ENCODE data around the gene MYL12A. TPM values are rescaled to one million over a fixed set of nuclear protein-coding genes. Genes with fewer than 3 reads are reported as not detected.

Gene MYL12A
- total and polyA plus RNA-seq, 2 of the 13 experiments (the other 11 are each of a cell fraction or from before 2014, with no cell fraction given), result 261 to 277 TPM

GRCh38 chr18:3261373-3262233, 14.0 kb downstream of the MYL12A start, which contains the start of gene MYL12B (continued):
- no peak for TF ChIP-seq ZNF136 (CRISPR knock-in tag; IDR thresholded peaks at IDR 0.05; ENCODE audit: low read depth)
- TF ChIP-seq, protein P1, sequence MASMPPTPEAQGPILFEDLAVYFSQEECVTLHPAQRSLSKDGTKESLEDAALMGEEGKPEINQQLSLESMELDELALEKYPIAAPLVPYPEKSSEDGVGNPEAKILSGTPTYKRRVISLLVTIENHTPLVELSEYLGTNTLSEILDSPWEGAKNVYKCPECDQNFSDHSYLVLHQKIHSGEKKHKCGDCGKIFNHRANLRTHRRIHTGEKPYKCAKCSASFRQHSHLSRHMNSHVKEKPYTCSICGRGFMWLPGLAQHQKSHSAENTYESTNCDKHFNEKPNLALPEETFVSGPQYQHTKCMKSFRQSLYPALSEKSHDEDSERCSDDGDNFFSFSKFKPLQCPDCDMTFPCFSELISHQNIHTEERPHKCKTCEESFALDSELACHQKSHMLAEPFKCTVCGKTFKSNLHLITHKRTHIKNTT (CRISPR knock-in tag; IDR thresholded peaks at IDR 0.05), result no peak
- no peak; the same call in 1 of the 2 replicates for TF ChIP-seq FOSL2 (CRISPR knock-in tag; IDR thresholded peaks at IDR 0.05)
- TF ChIP-seq BHLHE40 (IDR thresholded peaks at IDR 0.05; ENCODE audit: low read length), result peak; percentile 95
- no peak for TF ChIP-seq SATB2 (CRISPR knock-in tag; IDR thresholded peaks at IDR 0.05)
- TF ChIP-seq TOPORS (CRISPR knock-in tag; IDR thresholded peaks at IDR 0.05), result no peak; the same call in 1 of the 2 replicates
- TF ChIP-seq SOX6 (IDR thresholded peaks at IDR 0.05), result no peak
- peak; percentile 54; the same call in 1 of the 2 replicates for TF ChIP-seq SOX6 (CRISPR knock-in tag; IDR thresholded peaks at IDR 0.05)
- no peak for TF ChIP-seq PRPF4 (IDR thresholded peaks at IDR 0.05; ENCODE audit: low read depth, low read length, poor library complexity, severe bottlenecking)
- no peak for TF ChIP-seq FOXM1 (CRISPR knock-in tag; IDR thresholded peaks at IDR 0.05)
- TF ChIP-seq ZNF737 (CRISPR knock-in tag; IDR thresholded peaks at IDR 0.05; ENCODE audit: borderline replicate concordance), result no peak
- TF ChIP-seq ARID5B (CRISPR knock-in tag; IDR thresholded peaks at IDR 0.05), result peak; percentile 64
- TF ChIP-seq ZNF121 (CRISPR knock-in tag; IDR thresholded peaks at IDR 0.05), result no peak
- TF ChIP-seq HNF4G (IDR thresholded peaks at IDR 0.05; ENCODE audit: borderline replicate concordance, low read depth, low read length), result peak; percentile 90
- TF ChIP-seq HNF4G (CRISPR knock-in tag; IDR thresholded peaks at IDR 0.05; ENCODE audit: borderline replicate concordance, low read depth), result peak; percentile 67; the same call in 1 of the 2 replicates
- TF ChIP-seq EEA1 (CRISPR knock-in tag; IDR thresholded peaks at IDR 0.05; ENCODE audit: borderline replicate concordance), result peak; percentile 35; the same call in 1 of the 2 replicates
- TF ChIP-seq, protein P2, sequence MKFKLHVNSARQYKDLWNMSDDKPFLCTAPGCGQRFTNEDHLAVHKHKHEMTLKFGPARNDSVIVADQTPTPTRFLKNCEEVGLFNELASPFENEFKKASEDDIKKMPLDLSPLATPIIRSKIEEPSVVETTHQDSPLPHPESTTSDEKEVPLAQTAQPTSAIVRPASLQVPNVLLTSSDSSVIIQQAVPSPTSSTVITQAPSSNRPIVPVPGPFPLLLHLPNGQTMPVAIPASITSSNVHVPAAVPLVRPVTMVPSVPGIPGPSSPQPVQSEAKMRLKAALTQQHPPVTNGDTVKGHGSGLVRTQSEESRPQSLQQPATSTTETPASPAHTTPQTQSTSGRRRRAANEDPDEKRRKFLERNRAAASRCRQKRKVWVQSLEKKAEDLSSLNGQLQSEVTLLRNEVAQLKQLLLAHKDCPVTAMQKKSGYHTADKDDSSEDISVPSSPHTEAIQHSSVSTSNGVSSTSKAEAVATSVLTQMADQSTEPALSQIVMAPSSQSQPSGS (CRISPR knock-in tag; IDR thresholded peaks at IDR 0.05), result peak; percentile 82
- TF ChIP-seq POLR2G (IDR thresholded peaks at IDR 0.05; ENCODE audit: low read depth, low read length), result peak; percentile 88
- no peak; the same call in 1 of the 2 replicates for TF ChIP-seq MTA1 (CRISPR knock-in tag; IDR thresholded peaks at IDR 0.05; ENCODE audit: borderline replicate concordance)
- no peak for TF ChIP-seq ZC3H13 (CRISPR knock-in tag; IDR thresholded peaks at IDR 0.05)
- peak; percentile 81 for TF ChIP-seq ASH2L (IDR thresholded peaks at IDR 0.05; ENCODE audit: insufficient read length, low read depth, low read length)
- no peak for TF ChIP-seq FLYWCH1 (CRISPR knock-in tag; IDR thresholded peaks at IDR 0.05)
- TF ChIP-seq ATF4 (CRISPR knock-in tag; IDR thresholded peaks at IDR 0.05), result peak in 1 of 2 experiments; percentile 15; a peak in 1 of 4 replicates
